Measurements from ENCODE around the gene ANO7.

The ANO7 gene

GRCh38 chr2:241201445-241202267 is 13.2 kb downstream of the ANO7 start:
- no peak for TF ChIP-seq CTCF (IDR thresholded peaks at IDR 0.05)

GRCh38 chr2:241202268-241202585 is 13.8 kb downstream of the ANO7 start:
- no peak for TF ChIP-seq CTCF (IDR thresholded peaks at IDR 0.05)

- TF ChIP-seq CTCF (IDR thresholded peaks at IDR 0.05), result no peak
Measured at GRCh38 chr2:241202681-241203080, 14.2 kb downstream of the ANO7 start.

- no peak for TF ChIP-seq CTCF (IDR thresholded peaks at IDR 0.05)
Measured at GRCh38 chr2:241203218-241204009, 14.9 kb downstream of the ANO7 start.

GRCh38 chr2:241204010-241204384 is 15.5 kb downstream of the ANO7 start:
- no peak for TF ChIP-seq CTCF (IDR thresholded peaks at IDR 0.05)

GRCh38 chr2:241204490-241204889 is 16.0 kb downstream of the ANO7 start:
- TF ChIP-seq CTCF (IDR thresholded peaks at IDR 0.05), result no peak

GRCh38 chr2:241205086-241205485 is 16.6 kb downstream of the ANO7 start:
- TF ChIP-seq CTCF (IDR thresholded peaks at IDR 0.05), result no peak

Measured in LNCAP (cell line).